ENCODE data around the gene CEP170B. TPM values are rescaled to one million over a fixed set of nuclear protein-coding genes. Genes with fewer than 3 reads are reported as not detected.

Gene CEP170B
- polyA plus RNA-seq, 2 of the 4 experiments (the other 2 are of a cell fraction) = 4.5 to 13.5 TPM

DNA sequence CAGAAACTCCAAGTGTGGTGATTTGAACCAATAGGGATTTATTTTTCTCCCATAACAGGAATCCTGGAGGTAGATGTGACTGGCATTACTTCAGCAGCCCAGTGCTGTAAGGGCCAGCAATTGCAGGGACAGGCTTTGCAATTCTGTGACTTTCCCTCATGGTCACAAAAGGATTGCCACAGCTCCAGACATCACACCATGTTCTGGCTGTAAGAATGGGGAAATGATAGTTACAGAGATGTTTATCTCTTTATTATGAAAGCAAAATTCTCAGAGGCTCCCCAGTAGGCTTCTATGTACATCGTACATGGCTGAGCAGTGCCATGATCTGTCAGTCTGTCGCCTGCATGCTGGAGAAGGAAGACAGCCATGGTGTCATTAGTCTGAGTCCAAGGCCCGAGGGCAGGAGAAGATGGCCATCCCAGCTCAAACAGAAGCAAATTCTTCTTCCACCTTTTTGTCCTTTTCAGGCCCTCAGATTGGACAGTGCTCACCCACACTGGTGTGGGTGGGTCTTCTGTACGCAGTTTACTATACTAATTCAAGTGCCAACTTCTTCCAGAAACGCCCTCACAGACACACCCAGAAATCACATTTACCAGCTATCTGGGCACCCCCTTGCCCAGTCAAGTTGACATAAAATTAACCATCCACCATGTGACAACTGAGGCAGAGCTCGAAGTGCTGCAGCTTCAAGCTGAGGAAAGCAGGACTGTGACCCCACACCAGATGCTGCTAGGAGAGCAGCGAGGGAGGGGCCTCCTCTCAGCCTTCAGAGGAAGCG is 46.9 kb upstream of the CEP170B start:
- Histone ChIP-seq H3K4me2 (no peak overlapping the region), H3K27ac (no peak overlapping the region), H3K9me3 (no peaks in the 10 kb centered on the region), H3K4me3 (no peak overlapping the region), H3K4me1 (peaks cover 16% of the 10 kb centered on the region)
- no peak for ATAC-seq
- no peak for FAIRE-seq
- CTCF ChIA-PET = interaction anchor here (1.1 to 1.5 kb wide), 4 partner anchors 12 to 65 kb away, joined by 3 to 4 read pairs (median 4); partner anchors contain the start of genes SIVA1 and ZBTB42
- no peak for DNase-seq (ENCODE audit: low read depth in 1 of 2, low spot score in 1 of 2)
- TF ChIP-seq SREBF2 (IDR thresholded peaks at IDR 0.05) (no peak), MYC (IDR thresholded peaks at IDR 0.05; ENCODE audit: borderline replicate concordance, low read length) (no peak), SMC3 (IDR thresholded peaks at IDR 0.05) (no peak), MAZ (IDR thresholded peaks at IDR 0.05; ENCODE audit: borderline replicate concordance, low read depth, low read length) (no peak), EHMT2 (IDR thresholded peaks at IDR 0.05; ENCODE audit: low read depth) (no peak), FOSL2 (IDR thresholded peaks at IDR 0.05) (no peak), FOSL2 (CRISPR knock-in tag; IDR thresholded peaks at IDR 0.05) (no peak), HEYL (CRISPR knock-in tag; IDR thresholded peaks at IDR 0.05) (no peak), RNF2 (IDR thresholded peaks at IDR 0.05; ENCODE audit: borderline replicate concordance, low read depth) (no peak), FOSB (CRISPR knock-in tag; IDR thresholded peaks at IDR 0.05) (no peak), HOXB13 (CRISPR knock-in tag; IDR thresholded peaks at IDR 0.05; ENCODE audit: low read depth) (no peak), RARB (CRISPR knock-in tag; IDR thresholded peaks at IDR 0.05) (no peak), HDAC2 (IDR thresholded peaks at IDR 0.05) (no peak), ZSCAN20 (CRISPR knock-in tag; IDR thresholded peaks at IDR 0.05) (no peak), TP53 (CRISPR knock-in tag; IDR thresholded peaks at IDR 0.05) (no peak)
- TF ChIP-seq, protein P1, sequence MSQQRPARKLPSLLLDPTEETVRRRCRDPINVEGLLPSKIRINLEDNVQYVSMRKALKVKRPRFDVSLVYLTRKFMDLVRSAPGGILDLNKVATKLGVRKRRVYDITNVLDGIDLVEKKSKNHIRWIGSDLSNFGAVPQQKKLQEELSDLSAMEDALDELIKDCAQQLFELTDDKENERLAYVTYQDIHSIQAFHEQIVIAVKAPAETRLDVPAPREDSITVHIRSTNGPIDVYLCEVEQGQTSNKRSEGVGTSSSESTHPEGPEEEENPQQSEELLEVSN (IDR thresholded peaks at IDR 0.05; ENCODE audit: borderline replicate concordance, low read depth) = no peak
- TF ChIP-seq, protein P2, sequence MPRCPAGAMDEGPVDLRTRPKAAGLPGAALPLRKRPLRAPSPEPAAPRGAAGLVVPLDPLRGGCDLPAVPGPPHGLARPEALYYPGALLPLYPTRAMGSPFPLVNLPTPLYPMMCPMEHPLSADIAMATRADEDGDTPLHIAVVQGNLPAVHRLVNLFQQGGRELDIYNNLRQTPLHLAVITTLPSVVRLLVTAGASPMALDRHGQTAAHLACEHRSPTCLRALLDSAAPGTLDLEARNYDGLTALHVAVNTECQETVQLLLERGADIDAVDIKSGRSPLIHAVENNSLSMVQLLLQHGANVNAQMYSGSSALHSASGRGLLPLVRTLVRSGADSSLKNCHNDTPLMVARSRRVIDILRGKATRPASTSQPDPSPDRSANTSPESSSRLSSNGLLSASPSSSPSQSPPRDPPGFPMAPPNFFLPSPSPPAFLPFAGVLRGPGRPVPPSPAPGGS (IDR thresholded peaks at IDR 0.05) = no peak
- POLR2A ChIA-PET = no interaction called here
- WGBS (ENCODE audit: missing lambda C conversion rate) = 90% methylated on average over 8 of the region's 8 CpGs

DNA sequence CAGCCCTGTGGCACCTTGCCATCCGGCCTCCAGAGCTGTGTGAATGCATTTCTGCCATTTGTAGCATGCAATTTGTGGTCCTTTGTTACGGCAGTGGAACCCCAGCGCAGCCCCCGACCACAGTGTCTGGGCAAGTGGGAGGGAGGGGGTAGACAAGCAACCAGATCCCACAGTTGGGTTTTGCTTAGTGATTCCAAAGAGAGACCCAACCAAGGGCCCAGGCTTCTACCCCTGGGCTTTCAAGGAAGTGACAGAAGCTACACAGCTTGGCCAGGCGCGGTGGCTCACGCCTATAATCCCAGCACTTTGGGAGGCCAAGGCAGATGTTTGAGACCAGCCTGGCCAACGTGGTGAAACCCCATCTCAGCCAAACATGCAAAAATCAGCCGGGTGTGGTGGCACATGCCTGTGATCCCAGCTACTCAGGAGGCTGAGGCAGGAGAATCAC is 46.3 kb upstream of the CEP170B start:
- FAIRE-seq = no peak
- ChIA-PET POLR2A (no interaction called here), CTCF (interaction anchor here (1.1 to 1.5 kb wide), 5 partner anchors 8 to 65 kb away, joined by 3 to 4 read pairs (median 3); partner anchors contain the start of genes SIVA1 and ZBTB42)
- 90% methylated on average over 9 of the region's 9 CpGs for WGBS (ENCODE audit: missing lambda C conversion rate)
- Histone ChIP-seq H3K9me3 (no peaks in the 10 kb centered on the region), H3K4me3 (no peak overlapping the region), H3K4me2 (no peak overlapping the region), H3K27ac (no peak overlapping the region), H3K4me1 (peaks cover 16% of the 10 kb centered on the region)
- no peak for DNase-seq (ENCODE audit: low read depth in 1 of 2, low spot score in 1 of 2)
- ATAC-seq = no peak
- no peak for TF ChIP-seq RARB (CRISPR knock-in tag; IDR thresholded peaks at IDR 0.05)
- no peak for TF ChIP-seq NPAS2 (CRISPR knock-in tag; IDR thresholded peaks at IDR 0.05; ENCODE audit: borderline replicate concordance)
- no peak for TF ChIP-seq HOXB5 (CRISPR knock-in tag; IDR thresholded peaks at IDR 0.05)
- TF ChIP-seq, protein P1 (IDR thresholded peaks at IDR 0.05; ENCODE audit: borderline replicate concordance, low read depth) = no peak
- TF ChIP-seq FOSB (CRISPR knock-in tag; IDR thresholded peaks at IDR 0.05) = no peak
- TF ChIP-seq, protein P3, sequence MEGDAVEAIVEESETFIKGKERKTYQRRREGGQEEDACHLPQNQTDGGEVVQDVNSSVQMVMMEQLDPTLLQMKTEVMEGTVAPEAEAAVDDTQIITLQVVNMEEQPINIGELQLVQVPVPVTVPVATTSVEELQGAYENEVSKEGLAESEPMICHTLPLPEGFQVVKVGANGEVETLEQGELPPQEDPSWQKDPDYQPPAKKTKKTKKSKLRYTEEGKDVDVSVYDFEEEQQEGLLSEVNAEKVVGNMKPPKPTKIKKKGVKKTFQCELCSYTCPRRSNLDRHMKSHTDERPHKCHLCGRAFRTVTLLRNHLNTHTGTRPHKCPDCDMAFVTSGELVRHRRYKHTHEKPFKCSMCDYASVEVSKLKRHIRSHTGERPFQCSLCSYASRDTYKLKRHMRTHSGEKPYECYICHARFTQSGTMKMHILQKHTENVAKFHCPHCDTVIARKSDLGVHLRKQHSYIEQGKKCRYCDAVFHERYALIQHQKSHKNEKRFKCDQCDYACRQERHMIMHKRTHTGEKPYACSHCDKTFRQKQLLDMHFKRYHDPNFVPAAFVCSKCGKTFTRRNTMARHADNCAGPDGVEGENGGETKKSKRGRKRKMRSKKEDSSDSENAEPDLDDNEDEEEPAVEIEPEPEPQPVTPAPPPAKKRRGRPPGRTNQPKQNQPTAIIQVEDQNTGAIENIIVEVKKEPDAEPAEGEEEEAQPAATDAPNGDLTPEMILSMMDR (IDR thresholded peaks at IDR 0.05) = no peak
- TF ChIP-seq BHLHE40 (IDR thresholded peaks at IDR 0.05; ENCODE audit: low read depth, low read length) = no peak
- TF ChIP-seq, protein P4, sequence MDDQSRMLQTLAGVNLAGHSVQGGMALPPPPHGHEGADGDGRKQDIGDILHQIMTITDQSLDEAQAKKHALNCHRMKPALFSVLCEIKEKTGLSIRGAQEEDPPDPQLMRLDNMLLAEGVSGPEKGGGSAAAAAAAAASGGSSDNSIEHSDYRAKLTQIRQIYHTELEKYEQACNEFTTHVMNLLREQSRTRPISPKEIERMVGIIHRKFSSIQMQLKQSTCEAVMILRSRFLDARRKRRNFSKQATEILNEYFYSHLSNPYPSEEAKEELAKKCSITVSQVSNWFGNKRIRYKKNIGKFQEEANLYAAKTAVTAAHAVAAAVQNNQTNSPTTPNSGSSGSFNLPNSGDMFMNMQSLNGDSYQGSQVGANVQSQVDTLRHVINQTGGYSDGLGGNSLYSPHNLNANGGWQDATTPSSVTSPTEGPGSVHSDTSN (IDR thresholded peaks at IDR 0.05) = no peak
- TF ChIP-seq RNF2 (IDR thresholded peaks at IDR 0.05; ENCODE audit: borderline replicate concordance, low read depth) = no peak
- TF ChIP-seq NFE2L2 (conservative IDR thresholded peaks at IDR 0.05; ENCODE audit: low read length) = no peak
- TF ChIP-seq CBX2 (IDR thresholded peaks at IDR 0.05; ENCODE audit: borderline replicate concordance, low read depth) = no peak
